Transverse colon (tissue), 3 donors: ENCODE measurements around the gene ZC2HC1C.

Experiments
- CTCF ChIP-seq, 5 experiments: fragments of 200-600 bp in 3 of 5; fragments of 450-650 bp in 2 of 5; sonication (generic) in 3 of 5; IDR thresholded peaks; 1 replicate in 2 of 5; 2 replicates in 3 of 5; pipeline ENCODE4 v1.5.1; 2016 to 2017; ENCODE audit warnings: antibody characterized with exemption in 5 of 5, inconsistent platforms in 3 of 5, mild to moderate bottlenecking in 2 of 5, moderate library complexity in 1 of 5
- EP300 ChIP-seq: sonication (generic); formaldehyde crosslinking; IDR thresholded peaks from one replicate; pipeline ENCODE4 v1.6.1; 2017; ENCODE audit warnings: antibody characterized with exemption, low read depth
- POLR2A ChIP-seq: fragments of 450-650 bp; IDR thresholded peaks from one replicate; pipeline ENCODE4 v1.6.1; 2016; ENCODE audit warnings: antibody characterized with exemption, mild to moderate bottlenecking, moderate library complexity

GRCh38 chr14:75049731-75050201 is 19.7 kb upstream of the ZC2HC1C start:
- TF ChIP-seq POLR2A (no peak), EP300 (no peak), CTCF (IDR thresholded peaks at IDR 0.05) (no peak)
